Ectodermal cell (in vitro differentiated cells): ENCODE results near the gene SCAF1.

ENCODE experiments used
- H3K27ac ChIP-seq: 2 replicates; pipeline ENCODE4 v1.7.0; 2013; ENCODE audit warnings: mild to moderate bottlenecking, low read depth, low read length; ENCODE audit not compliant: insufficient read depth, poor library complexity, severe bottlenecking
- H3K27me3 ChIP-seq: 2 replicates; pipeline ENCODE4 v1.7.0; 2013; ENCODE audit warnings: mild to moderate bottlenecking, low read length; ENCODE audit not compliant: insufficient read depth, control insufficient read depth, poor library complexity, severe bottlenecking
- H3K36me3 ChIP-seq: one replicate; pipeline ENCODE4 v1.7.0; 2013; ENCODE audit warnings: low read length; ENCODE audit not compliant: control insufficient read depth, insufficient read depth
- H3K4me1 ChIP-seq: one replicate; pipeline ENCODE4 v1.7.0; 2013; ENCODE audit warnings: low read length; ENCODE audit not compliant: control insufficient read depth, insufficient read depth
- H3K4me3 ChIP-seq: 2 replicates; pipeline ENCODE4 v1.7.0; 2013; ENCODE audit warnings: low read depth, low read length, control low read depth; ENCODE audit not compliant: insufficient read depth
- H3K9me3 ChIP-seq: 2 replicates; pipeline ENCODE4 v1.7.0; 2013; ENCODE audit warnings: mild to moderate bottlenecking, low read length, moderate library complexity; ENCODE audit not compliant: control insufficient read depth
- WGBS, 2 experiments: methylation state at CpG; one replicate each; pipeline ENCODE4 v1.1.7; 2013; ENCODE audit warnings: missing lambda C conversion rate in 2 of 2; 5-methylcytosine and 5-hydroxymethylcytosine counted together

SCAF1 gene

DNA sequence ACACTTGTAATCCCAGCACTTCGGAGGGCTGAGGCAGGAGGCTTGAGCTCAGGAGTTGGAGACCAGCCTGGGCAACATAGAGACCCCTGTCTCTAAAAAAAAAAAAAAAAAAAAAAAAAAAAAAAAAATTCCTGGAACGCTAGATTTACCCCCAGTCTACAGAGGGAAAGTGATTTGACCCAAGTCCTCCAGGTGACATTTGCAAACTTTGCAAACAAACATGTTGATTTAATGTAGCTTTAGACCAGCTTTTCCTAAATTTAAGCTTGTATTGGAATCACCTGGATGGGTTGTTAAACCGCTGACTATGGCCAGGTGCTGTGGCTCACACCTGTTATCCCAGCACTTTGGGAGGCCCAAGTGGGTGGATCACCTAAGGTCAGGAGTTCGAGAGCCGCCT lies 57.4 kb downstream of the SCAF1 start:
- peaks cover 13% of the 10 kb centered on the region for H3K36me3 ChIP-seq
- H3K4me3 ChIP-seq: no peak overlapping the region
- H3K27me3 ChIP-seq: peaks cover 7% of the 10 kb centered on the region
- H3K4me1 ChIP-seq: no peaks in the 10 kb centered on the region
- no peaks in the 10 kb centered on the region for H3K9me3 ChIP-seq
- no peak overlapping the region for H3K27ac ChIP-seq
- WGBS, 2 experiments: 91 to 94% methylated on average over 5 of the region's 5 CpGs

DNA sequence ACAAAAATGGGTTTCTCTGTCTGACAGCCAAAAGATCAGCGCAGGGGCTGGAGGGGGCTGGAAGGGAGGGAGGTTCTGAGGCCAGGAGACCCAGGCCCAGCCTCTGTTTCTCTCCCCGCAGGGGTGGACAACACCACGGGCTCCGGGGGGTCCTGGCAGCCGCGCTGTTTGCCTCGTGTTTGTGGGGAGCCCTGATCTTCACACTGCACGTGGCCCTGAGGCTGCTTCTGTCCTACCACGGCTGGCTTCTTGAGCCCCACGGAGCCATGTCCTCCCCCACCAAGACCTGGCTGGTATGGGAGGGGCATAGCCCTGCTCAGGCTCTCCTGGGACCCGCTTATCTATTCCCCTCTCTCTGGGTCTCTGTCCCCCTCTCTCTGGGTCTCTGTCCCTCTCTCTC lies 58.6 kb downstream of the SCAF1 start:
- Histone ChIP-seq H3K27me3 (peaks cover 7% of the 10 kb centered on the region), H3K27ac (no peak overlapping the region), H3K9me3 (no peaks in the 10 kb centered on the region), H3K4me1 (no peaks in the 10 kb centered on the region), H3K36me3 (peaks cover 17% of the 10 kb centered on the region), H3K4me3 (no peak overlapping the region)
- 66 to 71% methylated on average over 11 of the region's 11 CpGs for WGBS, 2 experiments

DNA sequence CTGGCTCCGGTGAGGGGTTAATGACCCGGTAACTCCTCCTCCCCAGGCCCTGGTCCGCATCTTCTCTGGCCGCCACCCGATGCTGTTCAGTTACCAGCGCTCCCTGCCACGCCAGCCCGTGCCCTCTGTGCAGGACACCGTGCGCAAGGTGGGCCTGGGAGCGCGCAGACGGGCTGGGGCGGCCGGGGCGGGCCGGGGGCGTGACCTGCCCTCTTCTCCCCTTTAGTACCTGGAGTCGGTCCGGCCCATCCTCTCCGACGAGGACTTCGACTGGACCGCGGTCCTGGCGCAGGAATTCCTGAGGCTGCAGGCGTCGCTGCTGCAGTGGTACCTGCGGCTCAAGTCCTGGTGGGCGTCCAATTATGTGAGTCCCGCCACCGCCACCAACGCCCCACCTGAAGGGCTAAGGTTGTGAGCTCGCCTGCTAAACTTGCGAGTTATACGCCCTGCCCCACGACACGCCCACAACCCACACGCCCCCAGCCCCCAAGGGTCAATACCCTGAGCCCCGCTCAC lies 59.3 kb downstream of the SCAF1 start:
- peaks cover 7% of the 10 kb centered on the region for H3K27me3 ChIP-seq
- no peaks in the 10 kb centered on the region for H3K4me1 ChIP-seq
- H3K9me3 ChIP-seq: no peaks in the 10 kb centered on the region
- WGBS, 2 experiments: 34 to 36% methylated on average over 38 to 39 of the region's 40 CpGs
- H3K4me3 ChIP-seq: no peak overlapping the region
- no peak overlapping the region for H3K27ac ChIP-seq
- H3K36me3 ChIP-seq: peaks cover 15% of the 10 kb centered on the region

DNA sequence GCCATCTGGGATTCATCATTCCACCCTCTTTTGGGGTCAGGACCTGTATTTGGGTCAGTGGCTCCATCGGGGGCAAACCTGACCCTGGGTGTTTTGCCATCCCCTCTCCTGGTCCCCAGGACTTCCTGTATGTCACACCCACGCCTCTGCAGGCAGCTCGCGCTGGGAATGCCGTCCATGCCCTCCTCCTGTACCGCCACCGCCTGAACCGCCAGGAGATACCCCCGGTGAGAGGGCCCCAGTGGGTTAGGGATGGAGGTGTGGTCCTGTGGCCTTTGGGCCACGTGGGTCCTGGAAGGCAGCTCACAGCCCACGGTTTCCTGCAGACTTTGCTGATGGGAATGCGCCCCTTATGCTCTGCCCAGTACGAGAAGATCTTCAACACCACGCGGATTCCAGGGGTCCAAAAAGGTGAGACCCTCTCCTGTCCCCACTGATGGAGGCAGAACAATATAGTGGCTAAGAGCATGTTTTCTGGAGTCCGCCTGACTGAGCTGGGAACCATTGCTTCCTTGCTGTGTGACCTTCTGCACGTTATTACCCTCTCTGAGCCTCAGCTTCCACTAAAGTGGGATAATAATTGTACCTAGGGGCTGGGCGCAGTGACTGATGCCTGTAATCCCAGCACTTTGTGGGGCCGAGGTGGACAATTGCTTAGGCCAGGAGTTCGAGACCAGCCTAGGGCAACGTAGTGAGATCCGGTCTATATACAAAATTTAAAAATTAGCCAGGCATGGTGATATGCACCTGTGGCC lies 63.1 kb downstream of the SCAF1 start:
- Histone ChIP-seq H3K36me3 (peaks cover 10% of the 10 kb centered on the region), H3K27ac (no peak overlapping the region), H3K4me1 (no peaks in the 10 kb centered on the region), H3K27me3 (peaks cover 7% of the 10 kb centered on the region), H3K9me3 (no peaks in the 10 kb centered on the region), H3K4me3 (no peak overlapping the region)
- 96% methylated on average over 22 of the region's 22 CpGs for WGBS, 2 experiments

DNA sequence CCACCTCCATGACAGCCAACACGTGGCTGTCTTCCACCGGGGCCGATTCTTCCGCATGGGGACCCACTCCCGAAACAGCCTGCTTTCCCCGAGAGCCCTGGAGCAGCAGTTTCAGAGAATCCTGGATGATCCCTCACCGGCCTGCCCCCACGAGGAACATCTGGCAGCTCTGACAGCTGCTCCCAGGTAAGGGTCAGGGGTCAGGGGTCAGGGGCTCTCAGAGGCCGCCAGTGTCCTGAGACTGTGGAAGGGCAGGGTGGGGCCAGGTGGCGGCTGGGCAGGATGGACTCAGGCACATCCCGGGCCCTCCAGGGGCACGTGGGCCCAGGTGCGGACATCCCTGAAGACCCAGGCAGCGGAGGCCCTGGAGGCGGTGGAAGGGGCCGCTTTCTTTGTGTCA lies 63.9 kb downstream of the SCAF1 start:
- H3K27me3 ChIP-seq: peaks cover 6% of the 10 kb centered on the region
- H3K9me3 ChIP-seq: no peaks in the 10 kb centered on the region
- 96 to 97% methylated on average over 16 of the region's 16 CpGs for WGBS, 2 experiments
- H3K4me1 ChIP-seq: no peaks in the 10 kb centered on the region
- no peak overlapping the region for H3K4me3 ChIP-seq
- no peak overlapping the region for H3K27ac ChIP-seq
- H3K36me3 ChIP-seq: peaks cover 10% of the 10 kb centered on the region
